Liver (tissue), 9 donors: ENCODE data around the gene TPRKB. TPM values are rescaled to one million over a fixed set of nuclear protein-coding genes. Genes with fewer than 3 reads are reported as not detected.

Experiments used
- DNase-seq: peaks from one replicate; pipeline ENCODE4 v3.0.0-alpha.2; 2017; ENCODE audit warnings: low spot score
- H3K27ac ChIP-seq, 2 donors: one replicate each; pipeline ENCODE4 v1.7.0; 2013; ENCODE audit warnings: inconsistent platforms in 2 of 2, low read length in 2 of 2, control low read depth in 1 of 2, low read depth in 1 of 2, mild to moderate bottlenecking in 1 of 2
- H3K27me3 ChIP-seq, 4 donors: one replicate each; pipeline versions ENCODE4 v1.6.1 to v1.7.0; 2013; ENCODE audit warnings: low read length in 3 of 4, inconsistent platforms in 1 of 4, mild to moderate bottlenecking in 1 of 4, moderate library complexity in 1 of 4; ENCODE audit not compliant: control insufficient read depth in 4 of 4, insufficient read depth in 4 of 4
- H3K36me3 ChIP-seq, 4 donors: one replicate each; pipeline versions ENCODE4 v1.6.1 to v1.7.0; 2013; ENCODE audit warnings: low read length in 3 of 4, mild to moderate bottlenecking in 3 of 4, low read depth in 1 of 4, moderate library complexity in 1 of 4; ENCODE audit not compliant: control insufficient read depth in 4 of 4, insufficient read depth in 3 of 4
- H3K4me1 ChIP-seq, 4 donors: one replicate each; pipeline versions ENCODE4 v1.6.1 to v1.7.0; 2013; ENCODE audit warnings: low read length in 3 of 4, mild to moderate bottlenecking in 3 of 4, moderate library complexity in 1 of 4; ENCODE audit not compliant: control insufficient read depth in 4 of 4, insufficient read depth in 4 of 4
- H3K4me3 ChIP-seq, 3 donors: one replicate each; pipeline versions ENCODE4 v1.6.1 to v1.7.0; 2013; ENCODE audit warnings: low read length in 3 of 3, control low read depth in 1 of 3, low read depth in 1 of 3, mild to moderate bottlenecking in 1 of 3
- H3K9ac ChIP-seq, 2 donors: one replicate each; pipeline ENCODE4 v1.7.0; 2013; ENCODE audit warnings: low read length in 2 of 2, mild to moderate bottlenecking in 2 of 2, moderate library complexity in 2 of 2, control low read depth in 1 of 2, low read depth in 1 of 2
- H3K9me3 ChIP-seq, 4 donors: one replicate each; pipeline versions ENCODE4 v1.6.1 to v1.7.0; 2013; ENCODE audit warnings: low read length in 3 of 4; ENCODE audit not compliant: control insufficient read depth in 4 of 4
- CTCF ChIP-seq: fragments of 150-350 bp; IDR thresholded peaks from 2 replicates; pipeline ENCODE4 v1.5.1; 2017; ENCODE audit warnings: improper control_type of control experiment, low read depth, low read length; ENCODE audit not compliant: missing input control
- EGR1 ChIP-seq, 2 donors: IDR thresholded peaks; 2 replicates each; pipeline ENCODE4 v1.6.1; 2016 to 2018; ENCODE audit warnings: antibody characterized with exemption in 2 of 2, low read depth in 2 of 2
- FOXA1 ChIP-seq: IDR thresholded peaks from 2 replicates; pipeline ENCODE4 v1.6.1; 2016; ENCODE audit warnings: antibody characterized with exemption
- FOXA2 ChIP-seq: IDR thresholded peaks from 2 replicates; pipeline ENCODE4 v1.6.1; 2016; ENCODE audit warnings: antibody characterized with exemption
- GABPA ChIP-seq, 2 donors: IDR thresholded peaks in 1 of 2; conservative IDR thresholded peaks in 1 of 2; 2 replicates each; pipeline ENCODE4 v1.6.1; 2016; ENCODE audit warnings: antibody characterized with exemption in 2 of 2, mild to moderate bottlenecking in 1 of 2, moderate library complexity in 1 of 2
- HNF4A ChIP-seq, 2 donors: conservative IDR thresholded peaks; 2 replicates each; pipeline ENCODE4 v1.6.1; 2016; ENCODE audit warnings: antibody characterized with exemption in 2 of 2, mild to moderate bottlenecking in 2 of 2
- HNF4G ChIP-seq: IDR thresholded peaks from 2 replicates; pipeline ENCODE4 v1.6.1; 2016; ENCODE audit warnings: antibody characterized with exemption
- JUND ChIP-seq, 2 donors: IDR thresholded peaks; 2 replicates each; pipeline ENCODE4 v1.6.1; 2016; ENCODE audit warnings: antibody characterized with exemption in 2 of 2
- NR2F2 ChIP-seq: IDR thresholded peaks from 2 replicates; pipeline ENCODE4 v1.6.1; 2016; ENCODE audit warnings: antibody characterized with exemption
- RAD21 ChIP-seq, 2 donors: IDR thresholded peaks; 2 replicates each; pipeline ENCODE4 v1.6.1; 2016; ENCODE audit warnings: antibody characterized with exemption in 2 of 2, mild to moderate bottlenecking in 2 of 2
- RXRA ChIP-seq, 2 donors: IDR thresholded peaks; 2 replicates each; pipeline ENCODE4 v1.6.1; 2017 to 2018; ENCODE audit warnings: antibody characterized with exemption in 2 of 2, mild to moderate bottlenecking in 1 of 2
- SP1 ChIP-seq: IDR thresholded peaks from 2 replicates; pipeline ENCODE4 v1.6.1; 2018; ENCODE audit warnings: antibody characterized with exemption, mild to moderate bottlenecking
- YY1 ChIP-seq: IDR thresholded peaks from 2 replicates; pipeline ENCODE4 v1.6.1; 2016; ENCODE audit warnings: antibody characterized with exemption, mild to moderate bottlenecking
- WGBS: extraction: QIAGEN DNeasy Blood & Tissue Kit; methylation state at CpG from one replicate; pipeline ENCODE4 v1.1.7; 2013; 5-methylcytosine and 5-hydroxymethylcytosine counted together
- polyA plus RNA-seq, 2 donors: library from polyadenylated mRNA; stranded (reverse) in 1 of 2; unstranded in 1 of 2; fragments of 200-250 nt in 1 of 2; fragments of >200 nt in 1 of 2; fragmentation: Nextera tagmentation in 1 of 2; extraction: Ambion mirVana in 1 of 2; gene quantifications; one replicate each; pipeline versions ENCODE4 v1.2.1 to v1.2.3, GENCODE V29; 2013 to 2015
- total RNA-seq, 2 donors: library from RNA; depleted of rRNA; stranded (reverse); fragments of >200 nt; gene quantifications; one replicate each; pipeline ENCODE4 v1.2.3, GENCODE V29; 2014
- TF ChIP-seq, protein P1 (sequence below): IDR thresholded peaks from 2 replicates; pipeline ENCODE4 v1.6.1; 2016; ENCODE audit warnings: antibody characterized with exemption
- TF ChIP-seq, protein P2 (sequence below): IDR thresholded peaks from 2 replicates; pipeline ENCODE4 v1.6.1; 2016; ENCODE audit warnings: antibody characterized with exemption
- TF ChIP-seq, protein P3 (sequence below): IDR thresholded peaks from 2 replicates; pipeline ENCODE4 v1.6.1; 2016; ENCODE audit warnings: antibody characterized with exemption
- donor health status: healthy.
- donor health status: healthy.
- donor health status: healthy.
- donor health status: healthy.
- donor health status: healthy.

Gene TPRKB
- total and polyA plus RNA-seq, 4 donors = 16.2 to 27.7 (median 17.0) TPM

DNA sequence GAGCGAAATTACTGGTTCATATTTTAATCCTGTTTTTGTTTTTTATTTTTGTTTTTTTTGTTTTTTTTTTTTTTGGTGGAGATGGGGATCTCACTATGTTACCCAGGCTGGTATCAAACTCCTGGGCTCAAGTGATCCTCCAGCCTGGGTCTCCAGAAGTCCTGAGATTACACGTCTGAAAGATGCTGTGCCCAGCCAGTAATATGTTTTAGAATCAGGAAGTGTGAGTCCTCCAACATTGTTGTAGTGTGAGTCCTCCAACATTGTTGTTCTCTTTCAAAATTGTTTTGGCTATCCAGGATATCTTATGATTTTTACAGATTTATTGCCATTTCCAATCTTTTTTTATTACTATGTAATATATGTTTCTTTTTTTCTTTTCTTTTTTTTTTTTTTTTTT, 23.1 kb downstream of the TPRKB start:
- no peaks in the 10 kb centered on the region for H3K36me3 ChIP-seq
- H3K9me3 ChIP-seq = peaks cover 0 to 10% (median 1%) of the 10 kb centered on the region in 4 donors
- TF ChIP-seq, protein P1, sequence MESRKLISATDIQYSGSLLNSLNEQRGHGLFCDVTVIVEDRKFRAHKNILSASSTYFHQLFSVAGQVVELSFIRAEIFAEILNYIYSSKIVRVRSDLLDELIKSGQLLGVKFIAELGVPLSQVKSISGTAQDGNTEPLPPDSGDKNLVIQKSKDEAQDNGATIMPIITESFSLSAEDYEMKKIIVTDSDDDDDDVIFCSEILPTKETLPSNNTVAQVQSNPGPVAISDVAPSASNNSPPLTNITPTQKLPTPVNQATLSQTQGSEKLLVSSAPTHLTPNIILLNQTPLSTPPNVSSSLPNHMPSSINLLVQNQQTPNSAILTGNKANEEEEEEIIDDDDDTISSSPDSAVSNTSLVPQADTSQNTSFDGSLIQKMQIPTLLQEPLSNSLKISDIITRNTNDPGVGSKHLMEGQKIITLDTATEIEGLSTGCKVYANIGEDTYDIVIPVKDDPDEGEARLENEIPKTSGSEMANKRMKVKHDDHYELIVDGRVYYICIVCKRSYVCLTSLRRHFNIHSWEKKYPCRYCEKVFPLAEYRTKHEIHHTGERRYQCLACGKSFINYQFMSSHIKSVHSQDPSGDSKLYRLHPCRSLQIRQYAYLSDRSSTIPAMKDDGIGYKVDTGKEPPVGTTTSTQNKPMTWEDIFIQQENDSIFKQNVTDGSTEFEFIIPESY = no peak
- TF ChIP-seq RAD21 (IDR thresholded peaks at IDR 0.05) (no peak), CTCF (no peak)
- TF ChIP-seq, protein P2, sequence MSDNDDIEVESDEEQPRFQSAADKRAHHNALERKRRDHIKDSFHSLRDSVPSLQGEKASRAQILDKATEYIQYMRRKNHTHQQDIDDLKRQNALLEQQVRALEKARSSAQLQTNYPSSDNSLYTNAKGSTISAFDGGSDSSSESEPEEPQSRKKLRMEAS = no peak
- H3K27me3 ChIP-seq = no peaks in the 10 kb centered on the region
- no peak overlapping the region for H3K9ac ChIP-seq
- no peak overlapping the region for H3K27ac ChIP-seq
- H3K4me1 ChIP-seq = no peaks in the 10 kb centered on the region
- no peak for DNase-seq
- 91% methylated on average over 2 of the region's 2 CpGs for WGBS
- no peak overlapping the region for H3K4me3 ChIP-seq

- Histone ChIP-seq H3K9ac (no peak overlapping the region), H3K27me3 (no peaks in the 10 kb centered on the region), H3K4me3 (no peak overlapping the region), H3K4me1 (peaks cover 0 to 2% (median 0%) of the 10 kb centered on the region in 4 donors), H3K9me3 (peaks cover 0 to 2% (median under 1%) of the 10 kb centered on the region in 4 donors), H3K27ac (no peak overlapping the region), H3K36me3 (no peaks in the 10 kb centered on the region)
- no peak for DNase-seq
- 96% methylated on average over 9 of the region's 9 CpGs for WGBS
- TF ChIP-seq JUND (IDR thresholded peaks at IDR 0.05) = no peak
- TF ChIP-seq NR2F2 = no peak
- no peak for TF ChIP-seq HNF4G
- no peak for TF ChIP-seq GABPA (IDR thresholded peaks at IDR 0.05 in 1 of 2, conservative IDR thresholded peaks at IDR 0.05 in 1 of 2)
- no peak for TF ChIP-seq RAD21 (IDR thresholded peaks at IDR 0.05)
- TF ChIP-seq, protein P3, sequence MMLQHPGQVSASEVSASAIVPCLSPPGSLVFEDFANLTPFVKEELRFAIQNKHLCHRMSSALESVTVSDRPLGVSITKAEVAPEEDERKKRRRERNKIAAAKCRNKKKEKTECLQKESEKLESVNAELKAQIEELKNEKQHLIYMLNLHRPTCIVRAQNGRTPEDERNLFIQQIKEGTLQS = no peak
- TF ChIP-seq, protein P2 = no peak
- TF ChIP-seq HNF4A (conservative IDR thresholded peaks at IDR 0.05) = no peak
- no peak for TF ChIP-seq EGR1 (IDR thresholded peaks at IDR 0.05; ENCODE audit: low read depth in 2 of 2)
- TF ChIP-seq SP1 = no peak
- no peak for TF ChIP-seq FOXA1
- no peak for TF ChIP-seq YY1
- TF ChIP-seq FOXA2 = no peak
- TF ChIP-seq RXRA (IDR thresholded peaks at IDR 0.05) = no peak
Measured at GRCh38 chr2:73708527-73708926, 28.6 kb downstream of the TPRKB start.
